ENCODE measurements around the gene LMO7. TPM values are rescaled to one million over a fixed set of nuclear protein-coding genes. Genes with fewer than 3 reads are reported as not detected.

LMO7 gene
- total and polyA plus RNA-seq, 2 of the 8 experiments (the other 6 are each of a cell fraction or from before 2014, with no cell fraction given): 8.1 to 28.3 TPM

DNA sequence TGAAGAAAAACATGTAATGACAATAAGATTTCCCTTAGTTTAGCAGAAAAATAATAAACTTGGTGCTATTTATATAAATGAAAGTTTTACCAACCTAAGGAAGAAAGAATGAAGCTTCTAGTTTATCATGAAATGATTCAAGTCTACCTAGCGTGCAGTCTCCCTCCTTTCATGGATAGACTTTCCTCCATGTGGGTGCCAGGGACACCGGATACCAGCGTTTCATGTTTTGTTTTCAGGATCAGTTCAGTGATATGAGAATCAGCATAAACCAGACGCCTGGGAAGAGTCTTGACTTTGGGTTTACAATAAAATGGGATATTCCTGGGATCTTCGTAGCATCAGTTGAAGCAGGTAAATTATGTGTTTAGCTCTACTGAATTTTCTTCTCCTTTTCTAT lies 196.7 kb downstream of the LMO7 start:
- no peak overlapping the region for H2BK5ac ChIP-seq (ENCODE audit: low read depth, low read length)
- peaks cover 0 to 4% of the 10 kb centered on the region in 2 experiments; a peak in 2 of 4 replicates for H3K9me3 ChIP-seq (ENCODE audit: insufficient read depth in 2 of 2, low read depth in 1 of 2, low read length in 1 of 2)
- H3K36me3 ChIP-seq (ENCODE audit: control insufficient read depth in 2 of 4, insufficient read depth in 4 of 4, low read length in 3 of 4): 0 out of 8 replicates have a peak, but pooled peaks cover 0 to 5% (median 0%) of the 10 kb centered on the region in 4 experiments
- H4K20me1 ChIP-seq (replicated peaks in 1 of 2; ENCODE audit: control insufficient read depth in 1 of 2, insufficient read depth in 2 of 2, low read length in 2 of 2): no peaks in the 10 kb centered on the region
- 96% methylated on average over 5 of the region's 5 CpGs; no CpG with 5 or more reads in 1 of the 2 experiments for WGBS, 2 experiments (ENCODE audit: extremely low coverage in 1 of 2, insufficient coverage in 1 of 2, insufficient read length in 1 of 2, insufficient replicate concordance in 2 of 2, low coverage in 1 of 2, low lambda C conversion rate in 2 of 2, missing lambda C conversion rate in 1 of 2)
- H2AK5ac ChIP-seq (ENCODE audit: low read depth, low read length): no peak overlapping the region
- H3K4me1 ChIP-seq (replicated peaks in 1 of 4; ENCODE audit: control insufficient read depth in 3 of 4, insufficient read depth in 4 of 4, low read length in 3 of 4): peaks cover 0 to 1% (median 0%) of the 10 kb centered on the region in 4 experiments; a peak in 1 of 7 replicates
- no peak overlapping the region for H2BK15ac ChIP-seq (ENCODE audit: low read length)
- no peak overlapping the region for H4K8ac ChIP-seq (ENCODE audit: extremely low read depth, insufficient read depth, low read length)
- H3K79me1 ChIP-seq (ENCODE audit: low read depth, low read length): no peaks in the 10 kb centered on the region
- no peak overlapping the region for H3K14ac ChIP-seq (ENCODE audit: insufficient read length)
- CTCF ChIA-PET (ENCODE audit: partially characterized antibody): interaction anchor here (1.3 to 1.8 kb wide), 2 partner anchors 137 kb away, joined by 4 to 5 read pairs; no protein-coding TSS in a partner anchor
- no peak overlapping the region for H2BK12ac ChIP-seq (ENCODE audit: low read depth, low read length)
- no peak overlapping the region for H2BK20ac ChIP-seq (ENCODE audit: low read length)
- H3K18ac ChIP-seq (ENCODE audit: extremely low read depth, low read length): no peak overlapping the region
- H2BK120ac ChIP-seq (replicated peaks; ENCODE audit: low read depth, low read length): no peak overlapping the region
- no peak overlapping the region for H3K9ac ChIP-seq (replicated peaks in 1 of 4; ENCODE audit: extremely low read depth in 1 of 4, low read depth in 3 of 4, low read length in 3 of 4)
- H3K56ac ChIP-seq (replicated peaks; ENCODE audit: insufficient read length, low read depth, low read length): no peak overlapping the region
- H4K5ac ChIP-seq (ENCODE audit: insufficient read length, low read depth, low read length): no peak overlapping the region
- POLR2A ChIA-PET (ENCODE audit: partially characterized antibody): no interaction called here
- H4K91ac ChIP-seq (replicated peaks; ENCODE audit: insufficient read length, low read length): no peak overlapping the region
- FAIRE-seq: no peak
- no peak overlapping the region for H3K23ac ChIP-seq (ENCODE audit: insufficient read length)
- no peaks in the 10 kb centered on the region for H3K27me3 ChIP-seq (replicated peaks in 1 of 4; ENCODE audit: control insufficient read depth in 3 of 4, extremely low read depth in 1 of 4, insufficient read depth in 3 of 4, low read length in 3 of 4)
- H3K4me3 ChIP-seq (ENCODE audit: extremely low read depth in 1 of 4, insufficient read depth in 2 of 4, low read depth in 3 of 4, low read length in 4 of 4): no peak overlapping the region
- no peak overlapping the region for H3K4ac ChIP-seq (replicated peaks; ENCODE audit: insufficient read length, low read depth, low read length)
- H3K23me2 ChIP-seq (ENCODE audit: low read depth, low read length): no peaks in the 10 kb centered on the region
- H3K79me2 ChIP-seq (ENCODE audit: control insufficient read depth in 1 of 2, insufficient read depth in 2 of 2, low read length in 2 of 2): no peaks in the 10 kb centered on the region
- TF ChIP-seq SIRT6 (IDR thresholded peaks at IDR 0.05; ENCODE audit: low read length): no peak
- no peak overlapping the region for H3K27ac ChIP-seq (ENCODE audit: low read depth, low read length)
- no peak overlapping the region for H3K4me2 ChIP-seq (ENCODE audit: insufficient read depth in 1 of 2, low read depth in 2 of 2, low read length in 2 of 2)
- H2AFZ ChIP-seq (ENCODE audit: low read length): no peak overlapping the region
- DNase-seq (ENCODE audit: low read depth in 1 of 2, low spot score in 2 of 2): no peak
